GM12874 (cell line): ENCODE measurements around the gene NOL12.

Experiments
- CTCF ChIP-seq: IDR thresholded peaks from 2 replicates; pipeline ENCODE4 v1.5.1; 2011; ENCODE audit warnings: low read depth, mild to moderate bottlenecking, control low read depth, low read length, moderate library complexity; ENCODE audit not compliant: insufficient read depth

The NOL12 gene

GRCh38 chr22:37692627-37693285 lies 6.6 kb downstream of the NOL12 start:
- no peak for TF ChIP-seq CTCF

- peak; percentile 49 for TF ChIP-seq CTCF
Observed at GRCh38 chr22:37696657-37697537, 10.8 kb downstream of the NOL12 start, which contains the start of gene TRIOBP. TSS of gene TRIOBP (plus strand) at chr22:37697048. CDS start at chr22:37701366, 4,318 bp downstream.

- no peak for TF ChIP-seq CTCF
Observed at GRCh38 chr22:37697538-37697835, 11.3 kb downstream of the NOL12 start.

GRCh38 chr22:37701141-37701786 lies 15.1 kb downstream of the NOL12 start:
- TF ChIP-seq CTCF: no peak

- TF ChIP-seq CTCF: no peak
Observed at GRCh38 chr22:37703906-37704305, 17.8 kb downstream of the NOL12 start.

GRCh38 chr22:37704645-37705044 lies 18.5 kb downstream of the NOL12 start:
- TF ChIP-seq CTCF: no peak

- TF ChIP-seq CTCF: no peak
Observed at GRCh38 chr22:37705205-37705604, 19.1 kb downstream of the NOL12 start.
